GM12878 (cell line): Measurements from ENCODE around the gene TRMT44. TPM values are rescaled to one million over a fixed set of nuclear protein-coding genes. Genes with fewer than 3 reads are reported as not detected.

Experiments used
- ATAC-seq: fragments of 200-7000 bp; cut with Tn5 transposase; 3 replicates; pipeline ENCODE4 v1.9.1; 2020; ENCODE audit warnings: mild to moderate bottlenecking, moderate library complexity
- BruUV-seq: library from RNA; stranded (reverse); fragments of 400-500 nt; replicated peaks from 2 replicates; lab custom pipeline; 2021; lab: Mats Ljungman, UMichigan
- CTCF ChIA-PET: fragments of 300-600 bp; sonication (Branson Sonifier 250); formaldehyde crosslinking; extraction: SDS; loops from one replicate; lab custom pipeline; 2021; ENCODE audit warnings: inconsistent platforms; lab: Yijun Ruan, JAX
- POLR2A ChIA-PET: fragments of 350-600 bp; formaldehyde crosslinking; extraction: SDS; loops from one replicate; lab custom pipeline; 2021; ENCODE audit warnings: inconsistent platforms; lab: Charles Lee
- RAD21 ChIA-PET: fragments of 300-600 bp; sonication (Branson Sonifier 250); formaldehyde crosslinking; loops from one replicate; lab custom pipeline; 2023; ENCODE audit warnings: antibody characterized with exemption; ENCODE audit not compliant: unreplicated experiment; lab: Charles Lee
- SMC1A ChIA-PET: fragments of 300-600 bp; sonication (Branson Sonifier 250); formaldehyde crosslinking; loops from one replicate; lab custom pipeline; 2023; ENCODE audit not compliant: unreplicated experiment, uncharacterized antibody; lab: Charles Lee
- DNase-seq: peaks from one replicate; pipeline ENCODE4 v3.0.0-alpha.2; 2011; ENCODE audit warnings: low read depth, low spot score
- FAIRE-seq: peaks from 3 replicates; lab custom pipeline; 2011; peaks lifted over from hg19 to GRCh38; lab: Jason Lieb, UNC
- H2AFZ ChIP-seq: 2 replicates; pipeline ENCODE4 v1.6.0; 2011; ENCODE audit warnings: low read depth, low read length, control low read depth; ENCODE audit not compliant: control insufficient read depth
- H3K27ac ChIP-seq: 2 replicates; pipeline ENCODE4 v1.5.1; 2011; ENCODE audit warnings: control low read depth; ENCODE audit not compliant: control insufficient read depth, insufficient read depth
- H3K27me3 ChIP-seq, 2 experiments: replicated peaks in 1 of 2; 2 replicates each; pipeline versions ENCODE4 v1.6.0 to v1.6.1; 2011; ENCODE audit warnings: low read length in 1 of 2; ENCODE audit not compliant: control insufficient read depth in 2 of 2, insufficient read depth in 2 of 2
- H3K36me3 ChIP-seq, 2 experiments: 2 replicates each; pipeline ENCODE4 v1.5.1; 2011; ENCODE audit warnings: low read length in 1 of 2; ENCODE audit not compliant: control insufficient read depth in 2 of 2, insufficient read depth in 2 of 2
- H3K4me1 ChIP-seq: 2 replicates; pipeline ENCODE4 v1.6.1; 2011; ENCODE audit warnings: mild to moderate bottlenecking, low read length, moderate library complexity, mixed read lengths; ENCODE audit not compliant: control insufficient read depth, insufficient read depth
- H3K4me2 ChIP-seq: 2 replicates; pipeline ENCODE4 v1.6.0; 2011; ENCODE audit warnings: control low read depth; ENCODE audit not compliant: control insufficient read depth, insufficient read depth
- H3K4me3 ChIP-seq: fragments of 200-600 bp; sonication (generic); 2 replicates; pipeline ENCODE4 v1.5.1; 2016
- H3K79me2 ChIP-seq: 2 replicates; pipeline ENCODE4 v1.6.0; 2011; ENCODE audit warnings: low read length; ENCODE audit not compliant: control insufficient read depth, insufficient read depth
- H3K9ac ChIP-seq: 2 replicates; pipeline ENCODE4 v1.8.0; 2011; ENCODE audit warnings: low read length, control low read depth, mixed read lengths; ENCODE audit not compliant: control insufficient read depth, insufficient read depth
- H3K9me3 ChIP-seq: replicated peaks from 3 replicates; pipeline ENCODE4 v1.5.1; 2011; ENCODE audit warnings: mild to moderate bottlenecking, low read length; ENCODE audit not compliant: control insufficient read depth, insufficient read depth
- H4K20me1 ChIP-seq: 2 replicates; pipeline ENCODE4 v1.6.0; 2011; ENCODE audit not compliant: control insufficient read depth, insufficient read depth
- GABPA ChIP-seq: IDR thresholded peaks from 2 replicates; pipeline ENCODE4 v1.6.1; 2014; ENCODE audit warnings: antibody characterized with exemption, low read depth, mild to moderate bottlenecking, inconsistent platforms
- RB1 ChIP-seq: fragments of 450-650 bp; formaldehyde crosslinking; IDR thresholded peaks from 2 replicates; pipeline ENCODE4 v1.6.1; 2017; ENCODE audit warnings: mild to moderate bottlenecking, borderline replicate concordance
- TCF12 ChIP-seq: IDR thresholded peaks from 2 replicates; pipeline ENCODE4 v1.6.1; 2011; ENCODE audit warnings: low read depth, mild to moderate bottlenecking, low read length
- TCF7 ChIP-seq: IDR thresholded peaks from 2 replicates; pipeline ENCODE4 v1.6.1; 2014; ENCODE audit warnings: antibody characterized with exemption, borderline replicate concordance
- ZNF384 ChIP-seq: IDR thresholded peaks from 2 replicates; pipeline ENCODE4 v1.6.1; 2012; ENCODE audit warnings: low read depth, mild to moderate bottlenecking, low read length, improper control_type of control experiment, borderline replicate concordance
- ZSCAN29 ChIP-seq: fragments of 450-650 bp; IDR thresholded peaks from 2 replicates; pipeline ENCODE4 v1.6.1; 2017; ENCODE audit warnings: mild to moderate bottlenecking, moderate library complexity
- WGBS: methylation state at CpG from one replicate; pipeline ENCODE4 v1.1.6; 2016; ENCODE audit warnings: low lambda C conversion rate; ENCODE audit not compliant: insufficient replicate concordance, insufficient coverage; ENCODE audit errors: missing lambda C conversion rate; 5-methylcytosine and 5-hydroxymethylcytosine counted together
- in situ Hi-C: fragments of 300-500 bp; cut with MboI; formaldehyde crosslinking; loops from 9 replicates; pipeline ENCODE4 v1.14.3; 2018; ENCODE audit warnings: mixed read lengths
- intact Hi-C: fragments of 100-400 bp; cut with micrococcal nuclease; formaldehyde crosslinking; loops from one replicate; pipeline ENCODE4 v1.14.2; 2022; ENCODE audit not compliant: unreplicated experiment
- polyA plus RNA-seq, 11 experiments: library from polyadenylated mRNA; depleted of rRNA in 4 of 11; unstranded in 6 of 11; stranded (reverse) in 5 of 11; fragments of >200 nt; fragmentation: Nextera tagmentation in 4 of 11; fragmentation: Illumina TruSeq in 1 of 11; extraction: Ambion mirVana in 4 of 11; extraction: Trizol in 1 of 11; gene quantifications; 1 replicate in 1 of 11; 2 replicates in 10 of 11; pipeline versions ENCODE4 v1.2.1 to v1.2.3, GENCODE V29; 2011 to 2016; ENCODE audit warnings: inconsistent platforms in 2 of 11, missing spikeins in 2 of 11, low read depth in 1 of 11
- total RNA-seq, 4 experiments: library from RNA; depleted of rRNA in 3 of 4; stranded (reverse); fragments of >200 nt in 3 of 4; fragmentation: Illumina TruSeq in 1 of 4; extraction: Trizol in 1 of 4; gene quantifications; 2 replicates each; pipeline versions ENCODE4 v1.2.1 to v1.2.3, GENCODE V29; 2013 to 2021
- TF ChIP-seq, protein P1 (sequence below): fragments of 450-650 bp; IDR thresholded peaks from 2 replicates; pipeline ENCODE4 v1.6.1; 2016; ENCODE audit warnings: mild to moderate bottlenecking

TRMT44 gene
- total and polyA plus RNA-seq, 10 of the 15 experiments (the other 5 are each of a cell fraction or from before 2014, with no cell fraction given), result 1.3 to 18.5 (median 10.1) TPM

DNA sequence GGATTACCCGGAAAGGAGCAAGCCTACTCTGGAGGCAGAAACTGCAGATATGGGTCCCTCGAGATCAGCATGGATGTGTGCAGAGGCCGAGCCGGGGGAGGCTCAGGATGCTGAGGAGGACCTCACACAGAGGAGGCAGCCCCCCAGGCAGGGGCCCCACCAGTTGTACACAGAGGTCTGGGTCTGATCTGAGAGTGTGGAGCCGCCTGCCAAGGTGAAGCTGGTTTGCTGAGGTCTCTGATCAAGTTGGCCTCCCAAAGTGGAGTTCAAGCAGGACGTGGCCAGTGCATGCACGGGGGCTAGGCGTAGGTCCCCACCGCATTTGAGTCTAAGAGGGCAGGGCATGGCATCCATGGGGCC is 35.1 kb upstream of the TRMT44 start:
- H3K79me2 ChIP-seq, result no peaks in the 10 kb centered on the region
- 81% methylated on average over 9 of the region's 9 CpGs for WGBS
- H3K27ac ChIP-seq, result no peak overlapping the region
- ChIA-PET POLR2A (no interaction called here), RAD21 (no interaction called here)
- intact Hi-C loops, result loop anchor here (10.0 kb wide), 1 partner anchor 81 kb away; no protein-coding TSS in a partner anchor
- H3K4me3 ChIP-seq, result no peak overlapping the region
- no peak overlapping the region for H3K4me2 ChIP-seq
- H3K27me3 ChIP-seq, result no peaks in the 10 kb centered on the region
- no peaks in the 10 kb centered on the region for H4K20me1 ChIP-seq
- TF ChIP-seq, protein P1, sequence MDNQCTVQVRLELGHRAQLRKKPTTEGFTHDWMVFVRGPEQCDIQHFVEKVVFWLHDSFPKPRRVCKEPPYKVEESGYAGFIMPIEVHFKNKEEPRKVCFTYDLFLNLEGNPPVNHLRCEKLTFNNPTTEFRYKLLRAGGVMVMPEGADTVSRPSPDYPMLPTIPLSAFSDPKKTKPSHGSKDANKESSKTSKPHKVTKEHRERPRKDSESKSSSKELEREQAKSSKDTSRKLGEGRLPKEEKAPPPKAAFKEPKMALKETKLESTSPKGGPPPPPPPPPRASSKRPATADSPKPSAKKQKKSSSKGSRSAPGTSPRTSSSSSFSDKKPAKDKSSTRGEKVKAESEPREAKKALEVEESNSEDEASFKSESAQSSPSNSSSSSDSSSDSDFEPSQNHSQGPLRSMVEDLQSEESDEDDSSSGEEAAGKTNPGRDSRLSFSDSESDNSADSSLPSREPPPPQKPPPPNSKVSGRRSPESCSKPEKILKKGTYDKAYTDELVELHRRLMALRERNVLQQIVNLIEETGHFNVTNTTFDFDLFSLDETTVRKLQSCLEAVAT, result no peak
- TF ChIP-seq ZSCAN29 (no peak), TCF7 (no peak), ZNF384 (no peak), GABPA (no peak), RB1 (no peak), TCF12 (no peak)
- TF ChIP-seq, all 136 proteins: peak for 0
- Histone ChIP-seq H3K36me3 (peaks cover 5 to 11% of the 10 kb centered on the region in 2 experiments; a peak in 3 of 4 replicates), H2AFZ (no peak overlapping the region), H3K9me3 (no peaks in the 10 kb centered on the region), H3K9ac (no peak overlapping the region), H3K4me1 (no peaks in the 10 kb centered on the region)
- no peak for FAIRE-seq
- DNase-seq, result no peak
- in situ Hi-C loops, result no loop called here
- CTCF ChIA-PET, result interaction anchor here (0.6 to 0.7 kb wide), 2 partner anchors 11 to 163 kb away, joined by 3 read pairs; no protein-coding TSS in a partner anchor
- SMC1A ChIA-PET, result interaction anchor here (1.0 kb wide), 1 partner anchor 229 kb away, joined by 3 read pairs; no protein-coding TSS in a partner anchor
- no TSS peak for BruUV-seq
- no peak for ATAC-seq
